Endodermal cell (in vitro differentiated cells): ENCODE data around the gene AP3S1. TPM values are rescaled to one million over a fixed set of nuclear protein-coding genes. Genes with fewer than 3 reads are reported as not detected.
A peak's percentile ranks its signal among the peaks of the same experiment; 100 is the strongest.

ENCODE experiments used
- DNase-seq: peaks from one replicate; pipeline ENCODE4 v3.0.0-alpha.2; 2017
- H3K27ac ChIP-seq: 2 replicates; pipeline ENCODE4 v1.5.1; 2013; ENCODE audit warnings: mild to moderate bottlenecking, low read depth, low read length, moderate library complexity
- H3K27me3 ChIP-seq: 2 replicates; pipeline ENCODE4 v1.6.1; 2013; ENCODE audit warnings: mild to moderate bottlenecking, low read length, moderate library complexity; ENCODE audit not compliant: insufficient read depth, control insufficient read depth, poor library complexity, severe bottlenecking
- H3K36me3 ChIP-seq: 2 replicates; pipeline ENCODE4 v1.7.0; 2013; ENCODE audit warnings: mild to moderate bottlenecking, low read length, moderate library complexity; ENCODE audit not compliant: control insufficient read depth, insufficient read depth
- H3K4me1 ChIP-seq: one replicate; pipeline ENCODE4 v1.7.0; 2013; ENCODE audit warnings: low read length; ENCODE audit not compliant: control insufficient read depth, insufficient read depth
- H3K4me3 ChIP-seq: 2 replicates; pipeline ENCODE4 v1.5.1; 2013; ENCODE audit warnings: mild to moderate bottlenecking, low read length, moderate library complexity
- H3K9ac ChIP-seq: 2 replicates; pipeline ENCODE4 v1.6.1; 2013; ENCODE audit warnings: mild to moderate bottlenecking, low read length, moderate library complexity; ENCODE audit not compliant: poor library complexity, severe bottlenecking; ENCODE audit errors: extremely low read depth
- H3K9me3 ChIP-seq: 2 replicates; pipeline ENCODE4 v1.6.1; 2013; ENCODE audit warnings: mild to moderate bottlenecking, low read length, moderate library complexity; ENCODE audit not compliant: control insufficient read depth
- H3K27ac Mint-ChIP-seq: 2 replicates; pipeline ENCODE4 v1.8.0; 2020; ENCODE audit warnings: mixed read lengths
- H3K27me3 Mint-ChIP-seq: 2 replicates; pipeline ENCODE4 v1.8.0; 2021; ENCODE audit warnings: mild to moderate bottlenecking, mixed read lengths; ENCODE audit not compliant: insufficient read depth
- H3K36me3 Mint-ChIP-seq: 2 replicates; pipeline ENCODE4 v1.8.0; 2020; ENCODE audit warnings: low read depth, mixed read lengths
- H3K4me1 Mint-ChIP-seq: 2 replicates; pipeline ENCODE4 v1.8.0; 2020; ENCODE audit warnings: mixed read lengths
- H3K4me3 Mint-ChIP-seq: 2 replicates; pipeline ENCODE4 v1.8.0; 2020; ENCODE audit warnings: mild to moderate bottlenecking, moderate library complexity, mixed read lengths
- H3K9me3 Mint-ChIP-seq: 2 replicates; pipeline ENCODE4 v1.8.0; 2020; ENCODE audit warnings: mild to moderate bottlenecking, mixed read lengths
- CTCF ChIP-seq: fragments of 200-600 bp; sonication (generic); conservative IDR thresholded peaks from 2 replicates; pipeline ENCODE4 v1.5.0; 2021; ENCODE audit warnings: antibody characterized with exemption, mild to moderate bottlenecking
- WGBS, 2 experiments: methylation state at CpG; one replicate each; pipeline versions ENCODE4 v1.1.5 to v1.1.7; 2013; ENCODE audit warnings: missing lambda C conversion rate in 2 of 2, mixed read lengths in 1 of 2; ENCODE audit not compliant: insufficient coverage in 1 of 2, insufficient read length in 1 of 2; 5-methylcytosine and 5-hydroxymethylcytosine counted together
- long read RNA-seq, 4 experiments: library from polyadenylated mRNA in 2 of 4; library from RNA in 1 of 4; library from capped mRNA in 1 of 4; stranded (forward) in 3 of 4; unstranded in 1 of 4; transcript quantifications; one replicate each; pipeline ENCODE4 v2.0.0, GENCODE V29; 2020 to 2021; ENCODE audit warnings: inconsistent platforms in 1 of 4
- polyA plus RNA-seq, 2 experiments: library from polyadenylated mRNA; stranded (reverse); fragments of 50-300 nt; gene quantifications; one replicate each; pipeline ENCODE4 v1.2.3, GENCODE V29; 2013
- total RNA-seq, 2 donors: library from RNA; stranded (reverse); fragmentation: NEBNext Ultra II Directional in 1 of 2; extraction: Animal tissue kit (Norgen Biotek cat#: 25700) in 1 of 2; gene quantifications; 2 replicates in 1 of 2; 3 replicates in 1 of 2; pipeline ENCODE4 v1.2.1, GENCODE V29; 2021

Gene AP3S1
- 10 to 100 TPM; 51.2 to 75.0 TPM for total RNA-seq
- polyA plus RNA-seq (2013, experiment 1 of 2): 67.5 TPM
- polyA plus RNA-seq (2013, experiment 2 of 2): 68.4 TPM
- long read RNA-seq, experiment 1, transcript AP3S1-201 (6 exons, 1,730 nt): major isoform, 23 of 33 reads
- long read RNA-seq, experiment 1, partial matches to known transcripts: 5 of 33 reads
- long read RNA-seq, experiment 1, other reads (novel, unspliced or antisense): 5 of 33 reads
- long read RNA-seq, experiment 2, transcript AP3S1-201 (6 exons, 1,730 nt): major isoform, 89 of 100 reads
- long read RNA-seq, experiment 2, partial matches to known transcripts: 2 of 100 reads
- long read RNA-seq, experiment 2, other reads (novel, unspliced or antisense): 9 of 100 reads
- long read RNA-seq, experiment 3, transcript AP3S1-201 (6 exons, 1,730 nt): major isoform, 101 of 111 reads
- long read RNA-seq, experiment 3, partial matches to known transcripts: 1 of 111 reads
- long read RNA-seq, experiment 3, other reads (novel, unspliced or antisense): 9 of 111 reads
- long read RNA-seq, experiment 4, transcript AP3S1-201 (6 exons, 1,730 nt): major isoform, 61 of 75 reads
- long read RNA-seq, experiment 4, partial matches to known transcripts: 7 of 75 reads
- long read RNA-seq, experiment 4, other reads (novel, unspliced or antisense): 7 of 75 reads

GRCh38 chr5:115841382-115842088 is at the start of gene AP3S1, which contains the start of gene ATG12:
AP3S1 (plus strand) TSS chr5:115841935; CDS start chr5:115842038, 103 bp downstream.
ATG12 (minus strand) TSS chr5:115841565; CDS start chr5:115841552, 13 bp downstream.
- H3K27ac Mint-ChIP-seq: peak within 1 kb of the TSS; percentile 99
- 8 to 18% methylated on average over 50 to 65 of the region's 65 CpGs for WGBS, 2 experiments
- H3K4me1 Mint-ChIP-seq: peaks cover 27% of the 10 kb centered on the region

DNA sequence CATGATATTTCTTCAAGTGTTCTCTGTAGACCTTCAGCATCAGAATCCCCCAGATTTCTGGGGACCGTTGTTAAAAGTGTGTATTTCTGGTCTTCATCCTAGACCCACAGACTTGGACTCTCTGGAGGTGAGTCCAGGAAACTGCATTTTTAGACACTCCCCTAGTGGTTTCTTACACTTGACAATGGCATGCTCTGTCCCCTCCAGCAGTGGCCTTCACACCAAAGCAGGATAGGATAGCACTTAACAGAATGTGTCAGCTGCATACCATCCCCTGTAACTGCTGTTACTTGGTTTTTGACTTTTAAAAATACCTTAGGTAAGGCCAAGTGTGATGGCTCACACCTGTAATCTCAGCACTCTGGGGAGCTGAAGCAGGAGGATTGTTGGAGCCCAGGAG is 46.0 kb upstream of the AP3S1 start:
- WGBS, 2 experiments: 90 to 100% methylated on average over 1 of the region's 1 CpG
- no peaks in the 10 kb centered on the region for H3K36me3 Mint-ChIP-seq
- no peaks in the 10 kb centered on the region for H3K36me3 ChIP-seq
- H3K4me1 ChIP-seq: no peaks in the 10 kb centered on the region
- no peaks in the 10 kb centered on the region for H3K9me3 ChIP-seq
- DNase-seq: no peak
- TF ChIP-seq CTCF: no peak
- H3K4me1 Mint-ChIP-seq: peaks cover 12% of the 10 kb centered on the region
- H3K27me3 ChIP-seq: no peaks in the 10 kb centered on the region
- H3K27ac ChIP-seq: no peak overlapping the region
- no peak overlapping the region for H3K27ac Mint-ChIP-seq
- H3K4me3 Mint-ChIP-seq: no peak overlapping the region
- H3K27me3 Mint-ChIP-seq: peaks cover 5% of the 10 kb centered on the region
- H3K4me3 ChIP-seq: no peak overlapping the region
- H3K9me3 Mint-ChIP-seq: no peaks in the 10 kb centered on the region
- H3K9ac ChIP-seq: no peak overlapping the region

More at GRCh38 chr5:115841382-115842088, at the start of gene AP3S1, which contains the start of gene ATG12:
- no peak for TF ChIP-seq CTCF
- peak within 1 kb of the TSS; percentile 83 for H3K27ac ChIP-seq
- Mint-ChIP-seq H3K36me3 (peaks cover 10% of the 10 kb centered on the region), H3K4me3 (peak within 1 kb of the TSS; percentile 97), H3K27me3 (peaks cover 7% of the 10 kb centered on the region), H3K9me3 (no peaks in the 10 kb centered on the region)
- H3K9me3 ChIP-seq: no peaks in the 10 kb centered on the region
- peak within 1 kb of the TSS; percentile 89 for H3K9ac ChIP-seq
- H3K4me3 ChIP-seq: peak within 1 kb of the TSS; percentile 90
- no peaks in the 10 kb centered on the region for H3K4me1 ChIP-seq
- peak; percentile 95 for DNase-seq
- peaks cover 21% of the 10 kb centered on the region for H3K36me3 ChIP-seq
- no peaks in the 10 kb centered on the region for H3K27me3 ChIP-seq

DNA sequence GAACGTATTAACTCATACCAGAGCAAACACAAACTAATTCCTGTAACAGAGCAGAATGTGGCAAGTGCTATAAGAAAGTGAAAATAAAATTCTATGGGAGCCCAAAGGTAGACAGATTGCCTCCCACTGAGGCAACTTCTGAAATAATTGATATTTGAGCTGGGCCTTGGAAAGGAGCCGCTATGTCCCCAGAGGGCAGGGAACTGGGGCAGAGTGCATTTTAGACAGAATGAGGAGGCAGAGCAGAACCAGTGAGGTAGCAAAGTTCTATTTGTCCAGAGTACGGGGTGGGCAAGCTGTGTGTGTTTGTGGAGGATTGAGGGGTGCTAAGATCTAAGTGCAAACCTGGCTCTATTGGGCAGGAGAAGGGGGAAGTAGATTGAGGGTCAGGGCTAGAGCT is 45.1 kb upstream of the AP3S1 start:
- no peaks in the 10 kb centered on the region for H3K4me1 ChIP-seq
- no peak overlapping the region for H3K4me3 ChIP-seq
- Mint-ChIP-seq H3K4me3 (no peak overlapping the region), H3K27me3 (peaks cover 5% of the 10 kb centered on the region), H3K36me3 (no peaks in the 10 kb centered on the region), H3K4me1 (peaks cover 12% of the 10 kb centered on the region), H3K27ac (no peak overlapping the region), H3K9me3 (no peaks in the 10 kb centered on the region)
- no peak overlapping the region for H3K27ac ChIP-seq
- H3K27me3 ChIP-seq: no peaks in the 10 kb centered on the region
- no peaks in the 10 kb centered on the region for H3K36me3 ChIP-seq
- no peak for TF ChIP-seq CTCF
- 88 to 92% methylated on average over 1 to 3 of the region's 3 CpGs for WGBS, 2 experiments
- no peaks in the 10 kb centered on the region for H3K9me3 ChIP-seq
- no peak overlapping the region for H3K9ac ChIP-seq
- no peak for DNase-seq
